ENCODE results near the gene TLDC2. TPM values are rescaled to one million over a fixed set of nuclear protein-coding genes. Genes with fewer than 3 reads are reported as not detected.
A peak's percentile ranks its signal among the peaks of the same experiment; 100 is the strongest.
"Not testable (repeated sequence)": the region's sequence is repeated elsewhere in the genome, so short reads cannot be mapped to it uniquely, and the experiment has no call there.

The TLDC2 gene
- polyA plus RNA-seq, 1 donor, result 1.0 TPM

GRCh38 chr20:36871640-36872570 is 4.0 kb upstream of the TLDC2 start:
- DNase-seq, result no peak

- DNase-seq, result no peak
Observed at GRCh38 chr20:36872852-36873251, 3.1 kb upstream of the TLDC2 start.

- DNase-seq, result no peak
Observed at GRCh38 chr20:36873498-36874189, 2.3 kb upstream of the TLDC2 start.

GRCh38 chr20:36875093-36875492 is 845 bp upstream of the TLDC2 start:
- not testable (repeated sequence) for DNase-seq

- DNase-seq, result no peak
Observed at GRCh38 chr20:36876473-36876833, 515 bp downstream of the TLDC2 start.

GRCh38 chr20:36878941-36879340 is 3.0 kb downstream of the TLDC2 start:
- no peak for DNase-seq

GRCh38 chr20:36880741-36881250 is 4.9 kb downstream of the TLDC2 start:
- no peak for DNase-seq

- no peak for DNase-seq
Observed at GRCh38 chr20:36881331-36881730, 5.4 kb downstream of the TLDC2 start.

- DNase-seq, result no peak
Observed at GRCh38 chr20:36881888-36882287, 6.0 kb downstream of the TLDC2 start.

- no peak for DNase-seq
Observed at GRCh38 chr20:36883977-36884535, 8.1 kb downstream of the TLDC2 start.

GRCh38 chr20:36885356-36885755 is 9.4 kb downstream of the TLDC2 start:
- DNase-seq, result no peak

GRCh38 chr20:36886859-36887751 is 11.2 kb downstream of the TLDC2 start:
- DNase-seq, result peak; percentile 77

- no peak for DNase-seq
Observed at GRCh38 chr20:36887752-36888090, 11.8 kb downstream of the TLDC2 start.

- no peak for DNase-seq
Observed at GRCh38 chr20:36888880-36889516, 13.1 kb downstream of the TLDC2 start.

GRCh38 chr20:36890586-36890985 is 14.6 kb downstream of the TLDC2 start:
- no peak for DNase-seq

- no peak for DNase-seq
Observed at GRCh38 chr20:36891211-36891610, 15.3 kb downstream of the TLDC2 start.

- no peak for DNase-seq
Observed at GRCh38 chr20:36893801-36894200, 17.9 kb downstream of the TLDC2 start.

GRCh38 chr20:36895036-36895435 is 19.1 kb downstream of the TLDC2 start:
- DNase-seq, result no peak

GRCh38 chr20:36904690-36905089 is 28.8 kb downstream of the TLDC2 start:
- DNase-seq, result no peak

GRCh38 chr20:36905566-36905965 is 29.6 kb downstream of the TLDC2 start:
- not testable (repeated sequence) for DNase-seq

- not testable (repeated sequence) for DNase-seq
Observed at GRCh38 chr20:36906086-36906485, 30.1 kb downstream of the TLDC2 start.

GRCh38 chr20:36908603-36909002 is 32.7 kb downstream of the TLDC2 start:
- no peak for DNase-seq
